Kasumi-1 (cell line): Measurements from ENCODE around the gene RNF113B.

ENCODE experiments used
- DNase-seq, 2 experiments: peaks; one replicate each; lab custom pipeline; 2025; lab: John Stamatoyannopoulos, UW

RNF113B gene

DNA sequence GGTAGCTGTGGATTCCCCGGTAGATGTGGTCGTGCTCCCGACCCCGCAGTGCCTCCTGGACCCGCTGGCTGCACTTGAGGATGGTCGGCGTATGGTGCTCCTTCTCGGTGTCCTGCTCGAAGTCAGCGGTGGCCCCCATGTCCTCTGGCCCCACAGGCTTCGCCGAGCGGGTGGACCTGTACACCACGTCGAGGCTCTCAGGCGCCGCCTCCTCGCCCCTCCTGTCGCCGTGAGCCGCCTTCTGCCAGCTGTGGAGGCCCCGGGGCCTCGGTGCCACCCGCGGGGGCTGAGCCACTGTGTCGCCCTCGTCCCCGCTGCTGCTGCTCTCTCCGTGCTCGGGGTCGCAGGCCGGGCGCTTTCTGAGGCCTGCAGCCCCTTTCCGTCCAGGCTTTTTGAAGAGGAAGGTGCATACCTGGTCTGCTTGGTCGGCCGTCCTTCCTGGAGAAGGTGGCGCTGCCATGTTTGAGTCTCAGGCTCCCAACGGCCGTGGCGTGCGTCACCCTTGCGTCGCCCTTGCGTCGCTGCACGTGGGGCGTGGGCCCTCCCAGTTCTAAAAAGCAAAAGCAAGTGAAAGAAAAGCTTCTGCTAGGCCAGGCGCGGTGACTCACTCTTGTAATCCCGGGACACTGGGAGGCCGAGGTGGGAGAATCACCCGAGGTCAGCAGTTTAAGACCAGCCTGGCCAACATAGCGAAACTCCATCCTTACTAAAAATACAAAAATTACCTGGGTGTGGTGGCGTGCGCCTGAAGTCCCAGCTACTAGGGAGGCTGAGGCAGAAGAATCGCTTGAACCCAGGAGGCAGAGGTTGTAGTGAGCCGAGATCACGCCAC is at the start of gene RNF113B:
TSS of gene RNF113B (minus strand) at position 493 of the 832 bp plus-strand sequence. CDS start at position 460, 33 bp downstream.
- DNase-seq, result no peak

- DNase-seq, result no peak
These were observed 49.4 kb upstream of the RNF113B start for GRCh38 chr13:98226496-98226895.

DNA sequence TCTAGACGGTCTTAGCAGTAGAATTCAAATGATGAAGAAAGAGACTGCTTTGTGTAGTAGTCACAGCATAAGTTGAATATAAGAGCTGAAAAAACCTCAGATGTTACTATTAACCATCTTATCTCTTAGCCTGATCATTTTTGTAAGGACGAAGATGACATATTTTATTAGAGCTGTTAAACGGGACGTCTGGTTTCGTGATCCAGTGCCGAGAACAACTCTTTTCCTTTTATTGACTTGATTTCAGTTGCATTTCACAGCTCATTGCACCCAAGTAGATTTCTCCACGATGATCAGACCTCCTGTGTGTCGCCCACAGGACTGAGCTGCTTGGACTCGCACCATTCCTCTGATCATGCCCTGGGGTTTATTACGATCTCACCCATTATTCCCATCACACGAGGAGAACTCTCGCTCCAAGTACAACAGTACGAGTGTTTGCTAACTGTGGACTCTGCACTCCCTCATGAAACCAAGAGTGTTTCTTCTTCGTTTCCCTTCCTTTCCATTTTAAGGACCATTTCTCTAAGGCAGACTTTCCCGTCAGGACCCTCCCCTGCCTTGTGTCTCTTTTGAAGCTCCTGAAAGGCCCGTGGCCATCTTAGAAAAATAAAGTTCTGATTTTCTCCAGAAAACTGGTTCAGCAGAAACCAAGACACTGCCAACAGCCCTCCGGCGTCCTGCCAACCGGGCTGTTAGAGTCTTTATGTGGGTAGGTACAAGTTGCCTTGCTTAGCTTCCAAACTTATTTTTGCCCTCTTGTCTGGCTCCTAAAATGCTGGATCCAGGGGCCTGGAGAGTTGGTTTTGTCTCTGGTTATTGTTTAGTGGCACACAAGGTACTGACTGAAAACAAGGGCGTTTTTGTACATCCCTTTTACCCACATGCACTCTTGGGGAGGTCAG is 48.2 kb upstream of the RNF113B start:
- no peak for DNase-seq

DNA sequence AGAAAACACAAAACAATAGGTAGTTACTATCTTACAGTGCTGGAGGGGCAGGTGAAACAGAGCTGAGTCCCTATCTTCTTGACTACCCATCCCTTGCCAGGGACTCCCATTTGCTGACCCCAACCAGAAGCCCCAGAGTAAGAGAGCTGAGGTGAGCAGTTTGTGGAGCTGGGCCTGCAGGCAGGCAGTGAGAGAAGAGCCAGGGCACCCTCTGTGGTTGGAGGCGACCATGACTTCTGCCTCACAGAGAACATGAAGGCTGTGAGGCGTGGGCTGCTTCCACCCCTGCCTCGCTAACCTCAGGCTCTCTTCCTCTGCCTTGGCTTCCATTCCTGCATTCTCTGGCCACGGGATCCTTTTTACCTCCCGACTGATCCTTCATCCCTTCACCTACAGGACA is 47.5 kb upstream of the RNF113B start:
- DNase-seq, result no peak

DNA sequence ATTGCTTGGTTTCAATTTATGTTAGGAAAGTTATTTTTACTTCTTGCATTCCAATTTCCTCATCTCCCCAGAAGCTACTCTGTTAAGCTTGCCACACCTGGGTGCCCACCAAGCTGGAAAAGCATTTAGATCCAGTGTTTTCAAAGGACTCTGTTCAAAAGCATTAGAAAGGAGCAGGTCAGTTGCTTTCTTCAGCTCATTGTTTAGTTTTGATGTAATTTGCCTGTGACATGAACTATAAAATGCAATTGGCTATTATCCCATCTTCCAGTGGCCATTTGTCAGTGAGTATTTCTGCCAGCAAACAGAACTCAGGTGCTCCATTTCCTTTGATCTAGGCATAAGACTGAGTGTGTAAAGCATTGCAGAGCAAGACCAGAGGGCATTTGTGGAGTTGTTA is 46.7 kb upstream of the RNF113B start:
- no peak for DNase-seq

DNA sequence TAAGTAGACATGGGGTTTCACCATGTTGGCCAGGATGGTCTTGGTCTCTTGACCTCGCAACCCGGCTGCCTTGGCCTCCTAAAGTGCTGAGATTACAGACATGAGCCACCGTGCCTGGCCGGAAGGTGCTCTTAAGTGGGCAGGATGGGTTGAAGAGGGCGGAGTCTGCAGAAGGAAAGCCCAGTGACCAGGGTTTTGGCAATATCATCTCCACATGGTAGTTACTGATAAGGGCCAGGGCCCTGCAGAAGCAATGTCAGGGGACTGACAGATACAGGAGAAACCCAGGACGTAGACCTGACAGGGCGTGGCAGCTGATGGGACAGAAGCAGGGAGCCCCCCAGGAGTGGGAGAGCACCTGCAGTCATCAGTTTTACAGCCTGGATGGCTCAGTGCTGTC is 45.7 kb upstream of the RNF113B start:
- no peak for DNase-seq

DNA sequence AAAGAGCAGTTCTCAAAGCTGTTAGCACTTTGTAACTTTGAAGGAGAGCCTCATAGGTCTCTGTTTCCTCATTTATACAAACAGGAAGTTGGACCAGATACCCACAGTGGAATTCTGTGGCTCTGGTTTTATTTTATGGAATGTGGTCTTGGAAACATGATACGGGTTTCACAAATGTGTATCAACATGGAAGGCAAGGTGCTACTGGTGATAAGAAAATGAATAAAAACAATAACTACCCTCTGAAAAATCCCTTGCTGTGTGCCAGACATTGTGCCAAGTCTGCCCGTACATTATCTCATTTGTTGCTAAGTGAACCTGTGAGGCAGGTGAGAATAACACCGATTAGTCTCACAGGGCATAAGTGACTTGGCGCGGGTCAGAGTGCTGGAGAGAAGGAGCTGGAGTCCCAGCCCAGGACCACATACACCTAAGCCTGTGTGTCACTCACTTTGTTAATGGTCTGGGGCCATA is 45.0 kb upstream of the RNF113B start:
- DNase-seq, result no peak

DNA sequence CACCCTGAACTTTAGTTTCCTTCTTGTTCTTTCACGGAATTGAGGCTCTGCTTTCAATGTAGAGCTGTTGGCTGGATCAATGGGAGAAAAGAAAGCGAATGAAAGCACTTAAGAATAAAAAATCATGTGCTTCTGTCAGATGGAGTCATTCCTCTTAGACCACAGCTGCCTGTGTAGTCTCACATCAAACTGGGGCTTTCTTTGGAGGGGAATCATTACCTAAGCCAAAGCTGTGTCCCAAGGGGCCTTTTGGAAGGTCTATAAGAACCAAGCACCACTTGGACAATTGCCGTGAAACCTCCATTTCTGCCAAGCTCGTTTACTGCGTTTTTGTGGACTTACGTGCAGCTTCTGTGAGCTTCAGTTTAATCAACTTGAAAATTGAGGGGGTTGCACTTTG is 44.2 kb upstream of the RNF113B start:
- no peak for DNase-seq

- DNase-seq, result no peak
These were observed 43.3 kb upstream of the RNF113B start for GRCh38 chr13:98220271-98220791.

DNA sequence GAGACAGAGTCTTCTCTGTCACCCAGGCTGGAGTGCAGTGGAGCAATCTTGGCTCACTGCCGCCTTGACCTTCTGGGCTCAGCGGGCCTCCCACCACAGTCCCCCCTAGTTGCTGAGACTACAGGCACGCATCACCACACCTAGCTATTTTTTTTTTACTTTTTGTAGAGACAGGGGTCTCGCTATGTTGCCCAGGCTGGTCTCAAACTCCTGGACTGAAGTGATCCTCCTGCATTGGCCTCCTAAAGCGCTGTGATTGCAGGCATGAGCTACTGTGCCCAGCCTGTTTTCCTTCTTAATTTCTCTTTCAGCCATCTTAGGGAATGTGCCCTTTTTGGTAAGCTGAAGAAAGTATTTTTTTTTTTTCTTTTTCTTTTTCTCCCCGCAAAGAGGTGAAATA is 42.6 kb upstream of the RNF113B start:
- DNase-seq, result no peak

DNA sequence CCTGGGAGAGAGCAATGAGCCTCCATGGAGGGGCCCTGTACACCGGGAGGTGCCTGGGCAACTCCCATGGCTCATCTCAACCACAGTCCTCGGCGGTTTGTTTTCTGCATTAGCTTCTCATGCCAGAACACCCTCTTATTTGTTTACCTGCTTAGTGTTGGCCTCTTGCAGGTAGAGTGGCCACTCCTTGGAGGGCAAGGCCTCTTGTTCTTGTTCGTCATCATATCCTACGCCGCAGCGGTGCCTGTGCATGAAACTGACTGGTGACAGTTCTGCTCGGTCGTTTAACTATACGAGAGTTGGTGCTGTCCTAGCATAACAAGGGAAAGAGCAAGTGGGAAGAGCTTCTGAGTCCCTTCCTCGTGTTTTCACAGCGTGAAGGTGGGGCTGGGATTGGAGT is 40.5 kb upstream of the RNF113B start:
- no peak for DNase-seq

- no peak for DNase-seq
These were observed 39.7 kb upstream of the RNF113B start for GRCh38 chr13:98216711-98217285.

GRCh38 chr13:98216135-98216565 is 39.1 kb upstream of the RNF113B start:
- no peak for DNase-seq

- no peak for DNase-seq
These were observed 38.4 kb upstream of the RNF113B start for GRCh38 chr13:98215508-98215907.

- DNase-seq, result no peak
These were observed 37.6 kb upstream of the RNF113B start for GRCh38 chr13:98214707-98215106.

GRCh38 chr13:98214008-98214643 is 37.1 kb upstream of the RNF113B start:
- DNase-seq, result no peak

- no peak for DNase-seq
These were observed 36.3 kb upstream of the RNF113B start for GRCh38 chr13:98213354-98213753.

DNA sequence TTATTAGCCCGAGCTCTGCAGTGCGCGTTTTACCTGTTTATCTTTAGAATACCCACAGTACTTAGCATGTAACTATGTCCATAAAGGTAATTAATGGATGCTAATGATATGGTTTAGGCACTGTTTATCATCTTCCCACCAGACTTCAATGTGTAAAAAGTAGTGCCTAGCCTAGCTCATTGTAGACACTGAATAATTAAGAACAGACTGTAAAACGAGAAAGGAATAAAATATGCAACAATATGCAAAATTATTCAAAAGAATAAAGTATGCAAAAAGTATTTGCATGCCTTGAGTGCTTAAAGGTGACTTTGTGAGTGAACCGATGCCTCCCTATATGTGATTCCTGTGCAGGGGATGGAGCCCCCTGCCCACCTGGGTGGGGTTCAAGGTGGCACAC is 35.7 kb upstream of the RNF113B start:
- no peak for DNase-seq

DNA sequence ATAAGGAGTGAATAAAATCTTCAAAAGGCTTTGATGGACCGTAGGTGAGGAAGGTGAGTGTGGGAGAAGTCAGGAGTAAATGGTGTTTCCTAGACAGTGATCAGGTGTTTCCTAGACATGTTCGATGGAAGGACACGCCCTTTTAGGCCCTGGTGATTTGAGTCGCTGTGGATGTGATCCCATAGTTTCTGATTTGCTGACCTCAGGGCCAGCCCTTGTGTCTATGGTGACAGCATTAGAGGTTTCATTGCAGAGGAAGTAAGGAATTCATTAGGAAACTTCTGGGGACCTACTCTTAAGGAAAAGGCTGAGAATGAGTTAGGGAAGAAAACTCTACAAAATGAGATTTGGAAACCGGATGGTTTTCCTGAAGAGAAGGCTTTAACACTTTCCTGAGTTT is 31.5 kb upstream of the RNF113B start:
- DNase-seq, result no peak

DNA sequence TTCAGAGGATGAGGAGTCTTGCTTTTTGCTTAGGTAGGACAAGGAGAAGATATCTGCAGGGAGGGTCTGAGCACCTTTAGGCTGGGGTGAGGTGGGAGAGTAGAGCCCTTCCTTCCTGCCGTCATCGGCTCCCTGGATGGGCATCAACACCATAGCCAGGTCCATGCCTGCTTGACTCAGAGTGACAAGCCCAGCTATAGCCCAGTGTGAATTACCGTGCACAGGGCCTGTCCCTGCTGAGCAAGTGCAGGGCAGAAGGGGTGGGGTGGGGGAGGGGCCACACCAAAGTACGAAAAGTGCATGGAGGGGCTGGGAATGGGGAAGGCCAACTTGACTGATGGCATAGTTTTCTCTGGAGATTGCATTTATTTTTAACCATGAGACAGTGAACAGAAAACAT is 30.3 kb upstream of the RNF113B start:
- DNase-seq, result no peak

- no peak for DNase-seq
These were observed 29.9 kb upstream of the RNF113B start for GRCh38 chr13:98206946-98207345.

GRCh38 chr13:98204546-98204945 is 27.5 kb upstream of the RNF113B start:
- no peak for DNase-seq
